Measurements from ENCODE around the gene NCKAP1. TPM values are rescaled to one million over a fixed set of nuclear protein-coding genes. Genes with fewer than 3 reads are reported as not detected.

Gene NCKAP1
- polyA plus RNA-seq, 2 of the 4 experiments (the other 2 are of a cell fraction) = 98.8 to 201 TPM

Small RNA genes within 50 kb of the gene (small RNA-seq; reads per million reads assigned to genes)
- 0 reads per million in 6 experiments for gene RF00019
- 0 reads per million in 6 experiments for gene RF00599
- 0 reads per million in 6 experiments for gene RNU6-1122P

Other genes with a start within 250 kb of the NCKAP1 start
- 0.04 and 0.06 TPM in 2 replicates for gene FRZB, start 171.8 kb downstream of the NCKAP1 start, polyA plus RNA-seq (2011; rRNA removed)
- 0.03 to 0.04 TPM in 2 of 3 replicates, not detected in the other for gene FRZB, start 171.8 kb downstream of the NCKAP1 start, polyA plus RNA-seq (2017; fragmentation: RNase III; extraction: RNeasy Plus Mini Kit Qiagen cat#74134 plus additional on column Dnase treatment)
- gene DUSP19, start 40.3 kb upstream of the NCKAP1 start, polyA plus RNA-seq (2011; rRNA removed) = 4.4 TPM in 2 replicates
- gene DUSP19, start 40.3 kb upstream of the NCKAP1 start, polyA plus RNA-seq (2017; fragmentation: RNase III; extraction: RNeasy Plus Mini Kit Qiagen cat#74134 plus additional on column Dnase treatment) = 1.1 to 1.5 TPM (median 1.2 TPM) in 3 replicates
- 45.9 and 46.7 TPM in 2 replicates for gene NUP35, start 86.0 kb upstream of the NCKAP1 start, polyA plus RNA-seq (2011; rRNA removed)
- gene NUP35, start 86.0 kb upstream of the NCKAP1 start, polyA plus RNA-seq (2017; fragmentation: RNase III; extraction: RNeasy Plus Mini Kit Qiagen cat#74134 plus additional on column Dnase treatment) = 39.6 to 44.3 TPM (median 41.8 TPM) in 3 replicates